ENCODE data around the gene OR11L1.

DNA sequence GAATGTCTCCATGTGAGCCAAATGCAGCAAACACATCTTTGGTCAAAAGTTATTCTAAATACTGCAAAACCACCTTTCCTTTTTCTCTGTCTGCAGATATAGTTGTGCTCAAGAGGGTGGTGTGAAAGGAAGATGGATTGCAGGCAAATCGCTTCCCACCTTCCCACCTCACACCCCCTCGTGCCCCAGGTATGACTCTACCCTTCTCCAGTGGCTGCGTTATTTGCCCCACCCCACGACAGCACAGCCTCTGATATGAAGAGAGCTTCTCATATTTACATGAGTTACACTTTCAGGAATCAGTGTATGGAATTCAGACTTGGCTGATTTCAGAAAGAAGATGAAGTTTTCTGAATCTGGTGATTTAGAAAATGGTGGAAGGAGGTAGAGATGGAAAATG, 21.1 kb upstream of the OR11L1 start:
- TF ChIP-seq, protein P1, sequence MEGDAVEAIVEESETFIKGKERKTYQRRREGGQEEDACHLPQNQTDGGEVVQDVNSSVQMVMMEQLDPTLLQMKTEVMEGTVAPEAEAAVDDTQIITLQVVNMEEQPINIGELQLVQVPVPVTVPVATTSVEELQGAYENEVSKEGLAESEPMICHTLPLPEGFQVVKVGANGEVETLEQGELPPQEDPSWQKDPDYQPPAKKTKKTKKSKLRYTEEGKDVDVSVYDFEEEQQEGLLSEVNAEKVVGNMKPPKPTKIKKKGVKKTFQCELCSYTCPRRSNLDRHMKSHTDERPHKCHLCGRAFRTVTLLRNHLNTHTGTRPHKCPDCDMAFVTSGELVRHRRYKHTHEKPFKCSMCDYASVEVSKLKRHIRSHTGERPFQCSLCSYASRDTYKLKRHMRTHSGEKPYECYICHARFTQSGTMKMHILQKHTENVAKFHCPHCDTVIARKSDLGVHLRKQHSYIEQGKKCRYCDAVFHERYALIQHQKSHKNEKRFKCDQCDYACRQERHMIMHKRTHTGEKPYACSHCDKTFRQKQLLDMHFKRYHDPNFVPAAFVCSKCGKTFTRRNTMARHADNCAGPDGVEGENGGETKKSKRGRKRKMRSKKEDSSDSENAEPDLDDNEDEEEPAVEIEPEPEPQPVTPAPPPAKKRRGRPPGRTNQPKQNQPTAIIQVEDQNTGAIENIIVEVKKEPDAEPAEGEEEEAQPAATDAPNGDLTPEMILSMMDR (IDR thresholded peaks at IDR 0.05), result no peak
- no peak for TF ChIP-seq ZFX (IDR thresholded peaks at IDR 0.05; ENCODE audit: borderline replicate concordance)

Measured in 22Rv1 (cell line).